ENCODE measurements around the gene WDR90. TPM values are rescaled to one million over a fixed set of nuclear protein-coding genes. Genes with fewer than 3 reads are reported as not detected.

WDR90 gene
- total RNA-seq, 1 experiment from 2014 or later: 147 TPM

GRCh38 chr16:657487-657886, 8.3 kb downstream of the WDR90 start:
- POLR2A ChIA-PET (ENCODE audit: low non-redundant PET): no interaction called here
- no peak for DNase-seq (ENCODE audit: low spot score)
- Histone ChIP-seq H3K27ac (ENCODE audit: low read depth, low read length, poor library complexity, severe bottlenecking) (no peak overlapping the region), H3K27me3 (replicated peaks; ENCODE audit: insufficient read depth, low read depth, low read length, poor library complexity) (no peaks in the 10 kb centered on the region), H3K4me3 (ENCODE audit: low read depth, low read length, poor library complexity, severe bottlenecking) (no peak overlapping the region), H3K9me3 (ENCODE audit: low read depth, low read length, poor library complexity, severe bottlenecking) (no peaks in the 10 kb centered on the region), H3K4me1 (ENCODE audit: insufficient read depth, low read length, poor library complexity, severe bottlenecking) (peaks cover 6% of the 10 kb centered on the region), H3K36me3 (ENCODE audit: insufficient read depth, low read length, poor library complexity, severe bottlenecking) (peaks cover 4% of the 10 kb centered on the region)
- no TSS peak for BruUV-seq (replicated peaks)
- intact Hi-C loops (cut with micrococcal nuclease; ENCODE audit: unreplicated experiment): no loop called here
- TF ChIP-seq EZH2 (IDR thresholded peaks at IDR 0.05; ENCODE audit: borderline replicate concordance, low read depth, low read length, poor library complexity, severe bottlenecking) (no peak), CTCF (conservative IDR thresholded peaks at IDR 0.05; ENCODE audit: low read depth, low read length) (no peak)
- CTCF ChIA-PET: no interaction called here

- peaks cover 4% of the 10 kb centered on the region for H3K36me3 ChIP-seq (ENCODE audit: insufficient read depth, low read length, poor library complexity, severe bottlenecking)
- CTCF ChIA-PET: interaction anchor here (0.6 kb wide), 1 partner anchor 22 kb away, joined by 10 read pairs; no protein-coding TSS in a partner anchor
These were observed 9.8 kb downstream of the WDR90 start for GRCh38 chr16:658679-659571.

DNA sequence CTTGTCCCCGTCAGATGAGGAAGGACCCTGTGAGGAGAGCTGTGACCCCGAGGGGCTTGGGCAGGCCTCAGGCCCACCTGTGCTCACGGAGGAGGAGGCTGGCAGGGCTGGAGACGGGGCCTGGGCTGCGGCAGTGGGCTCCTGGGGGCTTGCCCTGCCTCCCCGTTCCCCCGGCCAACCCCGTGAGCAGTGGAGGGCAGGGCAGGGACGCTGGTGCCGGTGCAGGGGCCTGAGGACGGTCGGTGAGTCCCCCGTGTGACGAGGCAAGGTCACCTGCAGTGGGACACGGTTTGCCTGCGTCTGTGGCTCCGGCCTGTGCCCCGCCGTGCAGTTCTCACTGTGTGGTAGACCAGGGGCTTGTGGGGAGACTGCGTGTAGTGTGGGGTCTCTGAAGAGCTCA, 10.5 kb downstream of the WDR90 start:
- ChIA-PET POLR2A (ENCODE audit: low non-redundant PET) (no interaction called here), CTCF (no interaction called here)
- TF ChIP-seq EZH2 (IDR thresholded peaks at IDR 0.05; ENCODE audit: borderline replicate concordance, low read depth, low read length, poor library complexity, severe bottlenecking) (no peak), CTCF (conservative IDR thresholded peaks at IDR 0.05; ENCODE audit: low read depth, low read length) (no peak)
- peaks cover 6% of the 10 kb centered on the region for H3K4me1 ChIP-seq (ENCODE audit: insufficient read depth, low read length, poor library complexity, severe bottlenecking)
- no peaks in the 10 kb centered on the region for H3K9me3 ChIP-seq (ENCODE audit: low read depth, low read length, poor library complexity, severe bottlenecking)
- BruUV-seq (replicated peaks): no TSS peak
- no peak overlapping the region for H3K4me3 ChIP-seq (ENCODE audit: low read depth, low read length, poor library complexity, severe bottlenecking)
- no peak for DNase-seq (ENCODE audit: low spot score)
- intact Hi-C loops (cut with micrococcal nuclease; ENCODE audit: unreplicated experiment): no loop called here
- H3K27me3 ChIP-seq (replicated peaks; ENCODE audit: insufficient read depth, low read depth, low read length, poor library complexity): no peaks in the 10 kb centered on the region
- H3K27ac ChIP-seq (ENCODE audit: low read depth, low read length, poor library complexity, severe bottlenecking): no peak overlapping the region
- H3K36me3 ChIP-seq (ENCODE audit: insufficient read depth, low read length, poor library complexity, severe bottlenecking): peaks cover 4% of the 10 kb centered on the region

More at GRCh38 chr16:658679-659571, 9.8 kb downstream of the WDR90 start:
- Histone ChIP-seq H3K27ac (ENCODE audit: low read depth, low read length, poor library complexity, severe bottlenecking) (no peak overlapping the region), H3K4me3 (ENCODE audit: low read depth, low read length, poor library complexity, severe bottlenecking) (no peak overlapping the region), H3K4me1 (ENCODE audit: insufficient read depth, low read length, poor library complexity, severe bottlenecking) (peaks cover 6% of the 10 kb centered on the region), H3K9me3 (ENCODE audit: low read depth, low read length, poor library complexity, severe bottlenecking) (no peaks in the 10 kb centered on the region), H3K27me3 (replicated peaks; ENCODE audit: insufficient read depth, low read depth, low read length, poor library complexity) (no peaks in the 10 kb centered on the region)
- no peak for DNase-seq (ENCODE audit: low spot score)
- TF ChIP-seq EZH2 (IDR thresholded peaks at IDR 0.05; ENCODE audit: borderline replicate concordance, low read depth, low read length, poor library complexity, severe bottlenecking) (no peak), CTCF (conservative IDR thresholded peaks at IDR 0.05; ENCODE audit: low read depth, low read length) (0 out of 2 replicates have a peak, but pooled peaks have one; percentile 13)
- intact Hi-C loops (cut with micrococcal nuclease; ENCODE audit: unreplicated experiment): no loop called here
- POLR2A ChIA-PET (ENCODE audit: low non-redundant PET): no interaction called here
- BruUV-seq (replicated peaks): no TSS peak
